ENCODE data around the gene BCAP31.

DNA sequence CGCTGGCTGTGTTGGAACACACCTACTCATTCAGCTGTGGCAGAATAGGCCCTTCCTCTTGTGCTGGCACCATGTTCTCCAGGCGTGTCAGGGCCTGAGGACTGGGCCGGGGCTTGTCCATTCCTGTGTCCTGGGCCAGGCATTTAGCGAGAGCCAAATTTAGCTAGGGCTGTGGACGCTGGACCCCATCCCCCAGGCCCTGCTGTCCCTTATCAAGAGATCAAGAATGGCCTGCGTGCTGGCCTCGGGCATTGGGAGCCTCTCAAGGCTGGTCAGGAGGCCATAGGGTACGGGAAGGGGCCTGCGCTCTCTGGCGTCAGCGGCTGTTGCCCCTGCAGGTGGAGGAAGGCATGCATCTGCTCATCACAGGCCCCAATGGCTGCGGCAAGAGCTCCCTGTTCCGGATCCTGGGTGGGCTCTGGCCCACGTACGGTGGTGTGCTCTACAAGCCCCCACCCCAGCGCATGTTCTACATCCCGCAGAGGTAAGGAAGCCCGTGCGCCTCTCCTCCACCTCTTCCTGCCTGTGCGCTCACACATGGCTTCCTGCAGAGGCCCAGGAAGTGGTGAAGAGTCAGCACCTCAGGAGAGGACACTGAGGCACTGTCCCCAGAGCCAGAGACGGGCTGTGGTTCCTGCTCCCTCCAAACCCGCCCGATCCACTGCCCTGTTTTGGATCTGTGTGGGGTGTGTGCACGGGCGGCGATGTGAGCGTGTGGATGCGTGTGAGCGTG is 15.7 kb upstream of the BCAP31 start:
- TF ChIP-seq, protein P1, sequence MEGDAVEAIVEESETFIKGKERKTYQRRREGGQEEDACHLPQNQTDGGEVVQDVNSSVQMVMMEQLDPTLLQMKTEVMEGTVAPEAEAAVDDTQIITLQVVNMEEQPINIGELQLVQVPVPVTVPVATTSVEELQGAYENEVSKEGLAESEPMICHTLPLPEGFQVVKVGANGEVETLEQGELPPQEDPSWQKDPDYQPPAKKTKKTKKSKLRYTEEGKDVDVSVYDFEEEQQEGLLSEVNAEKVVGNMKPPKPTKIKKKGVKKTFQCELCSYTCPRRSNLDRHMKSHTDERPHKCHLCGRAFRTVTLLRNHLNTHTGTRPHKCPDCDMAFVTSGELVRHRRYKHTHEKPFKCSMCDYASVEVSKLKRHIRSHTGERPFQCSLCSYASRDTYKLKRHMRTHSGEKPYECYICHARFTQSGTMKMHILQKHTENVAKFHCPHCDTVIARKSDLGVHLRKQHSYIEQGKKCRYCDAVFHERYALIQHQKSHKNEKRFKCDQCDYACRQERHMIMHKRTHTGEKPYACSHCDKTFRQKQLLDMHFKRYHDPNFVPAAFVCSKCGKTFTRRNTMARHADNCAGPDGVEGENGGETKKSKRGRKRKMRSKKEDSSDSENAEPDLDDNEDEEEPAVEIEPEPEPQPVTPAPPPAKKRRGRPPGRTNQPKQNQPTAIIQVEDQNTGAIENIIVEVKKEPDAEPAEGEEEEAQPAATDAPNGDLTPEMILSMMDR (IDR thresholded peaks at IDR 0.05): no peak
- TF ChIP-seq POLR2A (IDR thresholded peaks at IDR 0.05): no peak

Measured in thyroid gland (tissue), 4 donors.